GDM1 (cell line): Measurements from ENCODE around the gene ADSL.
A peak's percentile ranks its signal among the peaks of the same experiment; 100 is the strongest.

Source experiments
- DNase-seq: peaks from one replicate; lab custom pipeline; 2025; lab: John Stamatoyannopoulos, UW

Gene ADSL

DNA sequence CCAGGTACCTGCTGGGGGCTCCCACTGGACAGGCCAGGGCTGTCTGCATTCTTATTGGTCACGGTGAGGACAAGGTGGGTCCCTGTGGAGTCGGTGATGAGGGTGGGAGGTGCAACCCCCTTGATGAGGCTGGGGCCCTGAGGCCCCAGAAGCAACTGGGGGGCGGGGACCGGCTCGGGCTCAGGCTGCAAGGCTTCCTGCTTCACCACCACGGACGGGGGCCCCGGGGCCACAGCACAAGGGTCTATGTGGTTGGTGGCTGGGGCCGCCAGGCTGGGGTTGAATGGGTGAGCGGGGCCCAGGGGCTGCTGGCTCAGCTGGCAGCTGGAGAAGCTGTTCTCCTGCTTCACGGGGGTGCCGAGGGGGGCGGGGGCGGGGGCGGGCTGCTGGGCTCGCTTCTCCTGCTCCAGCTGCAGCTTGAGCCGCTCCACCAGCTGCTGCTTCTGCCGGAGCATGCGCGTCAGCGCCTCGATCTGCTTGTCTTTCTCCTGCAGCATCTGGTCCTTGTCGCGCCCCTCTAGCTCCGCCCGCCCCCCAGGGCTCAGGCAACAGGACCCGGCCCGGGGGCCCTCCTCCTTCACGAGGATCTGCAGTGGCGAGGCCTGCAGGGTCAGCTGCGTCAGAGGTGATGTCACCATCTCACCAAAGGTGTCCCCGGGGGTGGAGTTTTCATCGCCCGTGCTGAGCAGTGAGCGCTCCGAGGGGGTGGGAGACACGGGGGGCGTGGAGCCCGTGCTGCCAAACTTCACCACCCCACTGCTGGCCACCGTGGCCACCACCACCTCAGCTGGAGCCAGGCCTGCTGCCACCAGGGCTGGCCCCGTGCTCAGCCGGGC is 72.3 kb downstream of the ADSL start:
- no peak for DNase-seq

DNA sequence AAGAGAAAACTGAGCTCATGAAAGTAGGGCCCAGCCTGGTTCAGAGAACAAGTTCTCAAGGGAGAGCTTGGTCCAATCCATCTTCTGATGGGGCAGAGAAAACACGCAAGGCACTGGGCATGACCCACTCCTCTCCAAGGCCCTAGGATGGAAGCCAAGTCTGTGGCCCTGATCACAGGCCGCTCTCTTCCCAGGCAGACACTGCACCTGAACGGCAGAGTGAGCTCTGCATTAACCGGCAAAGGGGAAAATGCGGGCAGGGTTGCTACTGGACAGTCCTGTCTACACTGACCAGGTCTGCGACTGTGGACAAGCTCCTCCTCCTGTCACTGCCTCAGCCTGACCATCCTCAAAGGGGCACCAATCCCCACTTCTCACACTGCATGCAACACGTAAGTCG is 73.4 kb downstream of the ADSL start:
- no peak for DNase-seq

DNA sequence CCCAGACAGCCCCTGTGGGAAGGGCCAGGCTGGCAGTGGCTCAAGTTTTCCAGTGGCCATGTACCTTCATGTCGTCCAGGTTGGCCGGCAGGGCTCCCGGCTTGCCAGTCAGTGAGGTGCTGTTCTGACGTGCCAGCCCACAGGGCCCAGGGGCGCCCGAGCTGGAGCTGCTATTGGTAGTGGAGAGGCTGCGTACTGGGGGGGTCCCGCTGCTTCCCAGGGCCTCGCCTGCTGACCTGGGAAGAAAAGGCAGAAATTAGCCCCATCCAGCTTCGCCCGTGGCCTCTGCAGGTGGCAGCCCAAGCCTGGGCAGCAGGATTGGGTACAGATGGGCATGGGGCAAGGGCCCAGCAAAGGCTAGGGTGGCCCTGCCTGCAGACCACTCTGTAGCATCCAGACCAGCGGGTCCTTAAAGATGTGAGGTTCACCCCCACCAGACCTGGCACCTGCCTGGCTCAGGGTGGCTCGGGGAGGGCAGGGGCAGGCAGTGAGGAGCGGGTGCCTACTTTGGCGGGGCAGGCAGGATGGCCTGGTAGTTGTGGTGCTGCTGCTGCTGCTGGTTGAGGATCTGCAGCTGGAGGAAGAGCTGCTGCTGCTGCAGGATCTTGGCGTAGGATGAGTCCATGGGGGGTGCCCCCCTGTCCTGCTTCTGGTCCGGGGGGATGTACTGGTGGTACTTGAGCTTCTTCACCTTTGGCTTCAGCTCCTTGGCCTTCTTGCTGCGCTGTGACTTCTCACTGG is 74.2 kb downstream of the ADSL start:
- DNase-seq: no peak

DNA sequence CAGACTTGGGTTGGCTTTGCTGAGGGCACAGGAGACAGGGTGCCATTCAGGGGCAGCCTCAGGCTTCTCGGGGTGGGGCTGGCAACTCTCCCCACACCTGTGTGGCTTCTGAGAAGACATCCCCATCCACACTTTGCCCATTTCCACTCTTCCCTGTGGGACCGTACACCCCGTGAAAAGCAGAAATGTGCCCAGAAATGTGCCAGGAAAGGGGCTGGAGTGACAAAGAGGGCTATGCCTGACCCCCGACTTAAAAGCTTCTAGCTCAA is 74.7 kb downstream of the ADSL start:
- no peak for DNase-seq

DNA sequence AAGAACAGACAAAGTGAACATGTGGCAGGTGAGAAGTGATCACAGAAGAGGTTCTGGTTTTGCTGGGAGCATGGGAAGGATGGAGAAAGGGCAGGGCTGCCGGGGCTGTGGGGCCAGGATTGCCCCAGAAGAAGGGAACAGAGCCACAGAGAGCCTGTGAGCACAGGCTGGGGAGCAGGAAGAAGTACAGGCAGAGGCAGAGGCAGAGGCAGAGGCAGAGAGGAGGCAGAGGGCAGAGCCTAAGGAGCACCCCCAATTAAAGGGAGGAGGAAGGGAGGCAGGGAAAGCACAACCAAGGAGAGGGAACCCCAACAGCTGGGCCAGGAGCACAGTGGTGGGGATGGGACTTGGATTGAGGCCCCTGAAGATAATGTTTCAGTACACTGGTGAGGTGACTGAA is 75.6 kb downstream of the ADSL start:
- no peak for DNase-seq

DNA sequence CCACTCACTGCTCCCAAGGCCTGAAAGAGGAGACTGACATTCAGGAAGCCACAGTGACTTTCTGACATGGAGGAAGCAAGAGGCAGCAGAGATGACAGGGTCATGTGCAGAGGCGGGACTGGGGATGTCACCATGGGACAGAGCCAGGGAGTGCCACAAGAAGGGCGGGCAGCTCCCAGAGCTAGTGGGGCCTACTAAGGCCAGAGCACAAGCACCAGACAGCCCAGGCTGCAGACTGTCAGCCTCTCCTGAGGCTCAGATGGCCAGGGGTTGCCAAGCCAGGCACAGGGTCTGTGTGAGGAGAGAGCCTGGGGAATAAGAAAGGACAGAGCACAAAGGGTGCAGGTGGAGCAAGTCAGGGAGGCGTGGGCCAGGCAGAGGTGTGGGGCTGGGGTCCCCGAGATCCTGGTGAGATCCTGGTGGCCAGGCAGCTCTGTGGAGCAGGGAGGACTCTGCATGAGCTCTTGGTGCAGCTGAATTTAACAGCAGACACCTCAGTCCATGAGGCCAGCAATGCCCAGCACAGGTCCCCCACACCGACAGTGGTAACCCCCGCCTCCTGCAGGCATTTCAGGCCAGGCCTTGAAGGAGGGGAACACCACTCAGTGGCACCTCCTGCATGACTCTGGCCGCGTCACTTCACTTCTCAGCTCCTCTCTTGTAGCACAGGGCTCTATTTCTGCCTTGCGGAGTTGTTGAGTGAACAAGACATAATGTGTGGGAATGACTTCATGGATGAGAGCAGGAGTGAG is 76.4 kb downstream of the ADSL start:
- DNase-seq: no peak

DNA sequence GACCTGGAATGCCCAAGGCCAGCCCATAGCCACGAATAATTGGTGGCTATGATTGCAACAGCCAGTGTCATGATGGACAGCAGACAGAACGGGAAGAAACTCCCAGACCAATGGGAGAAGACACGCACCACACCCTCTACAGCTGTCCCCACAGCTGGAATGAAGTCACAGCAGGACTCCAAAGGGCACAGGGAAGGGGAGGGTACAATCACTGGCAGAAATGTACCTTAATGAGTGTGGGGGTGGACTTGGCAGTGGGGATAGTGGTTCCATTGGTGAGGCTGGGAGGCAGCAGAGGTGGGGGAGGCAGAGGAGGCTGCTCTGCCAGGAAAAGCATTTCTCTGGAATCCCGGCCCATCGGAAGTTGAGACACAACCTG is 77.0 kb downstream of the ADSL start:
- DNase-seq: no peak

DNA sequence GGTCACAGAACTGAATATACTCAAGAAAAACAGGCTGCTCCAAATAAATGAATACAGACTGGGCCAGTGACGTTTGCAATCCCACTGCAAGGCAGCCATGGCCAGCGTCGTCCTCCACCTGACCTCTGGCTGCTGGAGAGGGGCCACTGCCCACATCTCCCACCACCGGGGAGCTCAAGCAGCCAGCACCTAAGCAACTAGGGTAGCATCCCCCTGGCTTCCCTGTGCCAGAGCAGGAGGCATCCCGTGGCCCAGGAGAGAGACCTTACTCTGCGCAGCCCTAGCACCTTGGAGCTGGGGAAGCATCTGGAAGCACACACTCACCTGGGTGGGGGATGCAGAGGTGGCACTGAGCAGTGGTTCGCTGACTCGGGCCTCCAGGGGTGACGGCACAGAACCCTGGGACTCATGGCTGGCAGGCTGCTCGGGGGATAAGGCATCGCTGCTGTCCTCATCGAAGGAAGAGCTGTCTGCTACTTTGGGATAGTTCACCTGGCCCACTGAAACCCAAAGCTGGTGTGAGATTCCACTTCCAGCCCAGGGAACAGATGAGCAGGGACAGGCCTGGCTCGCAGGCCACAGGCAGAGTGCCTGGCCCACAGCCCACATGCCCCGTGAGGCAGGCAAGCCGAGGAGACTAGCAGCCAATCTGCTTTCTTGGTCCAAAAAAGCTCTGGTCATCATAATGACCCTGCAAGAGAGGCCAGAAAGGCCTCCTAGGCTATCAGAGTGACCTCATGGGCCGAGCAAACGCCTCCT is 77.8 kb downstream of the ADSL start:
- DNase-seq: no peak

DNA sequence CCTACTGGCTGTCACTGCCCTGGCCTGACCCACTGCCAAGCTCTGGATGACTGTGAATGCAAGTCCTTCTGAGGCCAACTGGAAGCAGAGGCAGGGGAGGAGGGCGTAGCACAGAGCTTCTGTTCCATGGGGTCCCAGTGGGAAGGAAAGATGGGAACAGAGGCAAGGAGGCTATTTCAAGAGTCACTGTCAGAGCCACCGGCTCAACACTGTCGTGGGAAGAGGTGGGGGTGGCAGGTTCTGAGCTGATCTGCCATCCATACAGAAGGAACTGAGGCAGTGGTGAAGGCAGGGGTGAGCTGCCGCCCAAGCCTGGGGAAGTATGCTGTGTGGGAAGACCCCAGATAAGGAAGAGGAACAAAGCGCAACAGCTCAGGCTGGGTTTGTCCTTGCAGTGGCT is 78.8 kb downstream of the ADSL start:
- no peak for DNase-seq

DNA sequence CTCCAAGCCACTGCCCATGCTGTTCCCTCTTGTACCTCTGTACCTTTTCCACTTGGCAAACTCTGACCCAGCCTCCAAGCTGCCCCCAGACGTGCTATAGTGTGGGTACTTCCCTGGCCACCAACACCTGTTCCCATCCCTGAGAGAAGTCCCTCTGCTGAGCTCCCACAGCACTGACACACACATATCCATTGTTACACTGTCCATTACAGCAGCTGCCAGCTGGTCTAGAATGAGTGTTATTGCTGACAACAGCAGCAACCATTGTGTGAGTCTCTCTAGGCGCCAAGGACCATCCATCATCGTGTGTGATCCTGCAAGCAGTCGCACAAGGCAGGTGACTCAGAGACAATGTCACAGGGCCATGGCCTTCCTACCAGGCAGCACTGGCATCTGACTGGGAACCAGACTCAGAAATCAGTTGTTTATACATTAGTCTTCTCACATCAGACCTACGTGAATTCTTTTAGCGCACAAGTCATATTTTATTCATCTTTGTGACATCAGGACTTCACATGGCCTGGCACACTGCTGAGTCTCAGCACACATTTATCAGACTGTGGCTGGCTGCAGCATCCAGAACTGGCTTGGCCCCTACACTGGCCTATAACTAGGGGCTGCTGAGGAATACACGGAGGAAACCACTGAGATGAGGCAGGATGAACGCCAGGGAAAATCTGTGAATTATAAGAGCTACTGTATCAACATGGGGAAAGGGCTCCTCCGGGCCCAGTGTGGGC is 80.5 kb downstream of the ADSL start:
- no peak for DNase-seq

DNA sequence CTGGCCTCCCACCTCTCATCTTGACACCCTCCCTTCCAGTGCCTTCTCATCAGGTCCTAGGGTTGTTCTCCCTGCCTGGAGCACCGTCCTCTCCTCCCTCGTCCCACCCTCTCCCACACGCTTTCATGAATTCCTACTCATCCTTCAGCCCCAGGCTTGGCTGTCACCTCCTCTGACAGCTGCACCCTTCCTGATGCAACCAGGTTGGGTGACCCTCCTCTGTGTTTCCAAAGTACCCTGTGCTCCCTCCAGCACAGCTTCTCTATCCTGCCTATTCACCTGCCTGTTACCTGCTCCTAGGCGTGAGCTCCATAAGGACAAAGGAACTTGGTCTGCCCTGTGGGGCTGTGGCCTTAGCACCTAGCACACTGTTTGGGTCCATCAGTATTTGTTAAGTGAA is 82.5 kb downstream of the ADSL start:
- no peak for DNase-seq

DNA sequence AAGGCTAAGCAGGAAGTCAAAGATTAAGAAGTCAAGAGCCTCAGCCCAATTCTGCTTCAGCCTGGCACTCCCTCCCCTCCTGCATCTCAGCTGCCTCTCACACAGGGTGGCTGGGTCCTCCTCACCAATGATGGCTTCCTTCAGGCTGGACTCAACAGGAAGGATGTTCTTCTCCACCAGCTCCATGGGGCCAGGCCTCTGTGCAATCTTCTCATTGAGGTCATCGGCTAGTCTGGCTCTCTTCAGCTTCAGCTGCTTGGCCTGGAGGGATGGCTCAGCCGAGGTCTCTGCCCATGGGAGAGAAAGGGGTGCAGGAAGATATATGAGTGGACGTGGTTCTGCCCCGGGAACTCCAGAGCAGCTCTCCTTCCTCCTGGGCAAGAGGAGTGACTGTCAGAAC is 83.2 kb downstream of the ADSL start:
- DNase-seq: no peak

DNA sequence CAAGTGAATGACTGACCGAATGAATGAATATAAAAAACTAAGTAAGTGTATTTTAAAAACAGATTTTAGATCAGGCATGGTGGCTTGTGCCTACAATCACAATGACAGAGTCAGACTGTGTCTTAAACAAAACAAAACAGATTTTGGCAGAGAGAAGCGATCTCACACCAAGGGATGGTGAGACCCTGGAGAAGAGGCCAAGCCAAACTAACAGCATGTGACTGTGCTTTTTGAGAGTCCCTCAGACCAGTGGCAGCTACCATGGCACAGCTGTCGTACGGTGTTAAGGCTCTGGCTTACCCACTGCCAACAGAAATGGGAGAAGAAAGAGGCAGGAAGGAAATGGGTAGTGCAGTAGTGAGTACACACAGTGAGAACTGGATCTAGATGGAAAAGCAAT is 84.7 kb downstream of the ADSL start:
- DNase-seq: no peak

DNA sequence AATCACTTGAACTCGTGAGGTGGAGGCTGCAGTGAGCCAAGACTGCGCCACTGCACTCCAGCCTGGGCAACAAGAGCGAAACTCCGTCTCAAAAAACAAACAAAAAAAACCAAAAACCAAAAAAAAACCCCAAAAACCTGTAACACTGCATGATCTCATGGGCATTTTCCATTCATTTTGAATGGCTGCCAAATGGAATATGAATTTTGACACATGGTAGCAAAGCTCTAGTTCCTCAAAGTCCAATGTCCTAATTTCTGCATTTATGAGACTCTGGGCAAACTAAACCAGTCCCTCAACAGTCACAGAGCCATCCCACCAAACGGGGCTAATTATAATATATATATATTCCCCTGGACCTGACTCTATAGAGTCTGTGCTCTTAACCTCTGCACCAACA is 85.9 kb downstream of the ADSL start:
- DNase-seq: no peak

DNA sequence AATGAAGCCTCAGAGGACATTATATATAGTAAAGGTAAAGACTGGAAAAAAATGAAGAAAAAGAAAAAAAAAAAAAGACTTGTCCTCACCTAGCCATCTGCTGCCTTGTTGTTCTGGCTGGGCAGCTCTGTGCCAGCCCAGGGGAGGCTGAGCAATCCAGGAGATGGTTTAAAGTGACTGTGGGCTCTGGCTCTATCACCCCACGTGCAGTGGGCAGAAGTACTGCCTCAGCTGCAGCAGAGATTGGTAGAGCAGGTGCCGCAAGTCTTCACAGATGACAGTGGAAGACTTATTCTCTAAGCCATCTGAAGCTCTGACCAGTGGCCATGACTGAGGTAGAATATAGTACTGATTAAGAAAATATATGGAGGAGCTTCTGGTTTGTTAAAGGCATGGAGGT is 86.3 kb downstream of the ADSL start:
- DNase-seq: no peak

DNA sequence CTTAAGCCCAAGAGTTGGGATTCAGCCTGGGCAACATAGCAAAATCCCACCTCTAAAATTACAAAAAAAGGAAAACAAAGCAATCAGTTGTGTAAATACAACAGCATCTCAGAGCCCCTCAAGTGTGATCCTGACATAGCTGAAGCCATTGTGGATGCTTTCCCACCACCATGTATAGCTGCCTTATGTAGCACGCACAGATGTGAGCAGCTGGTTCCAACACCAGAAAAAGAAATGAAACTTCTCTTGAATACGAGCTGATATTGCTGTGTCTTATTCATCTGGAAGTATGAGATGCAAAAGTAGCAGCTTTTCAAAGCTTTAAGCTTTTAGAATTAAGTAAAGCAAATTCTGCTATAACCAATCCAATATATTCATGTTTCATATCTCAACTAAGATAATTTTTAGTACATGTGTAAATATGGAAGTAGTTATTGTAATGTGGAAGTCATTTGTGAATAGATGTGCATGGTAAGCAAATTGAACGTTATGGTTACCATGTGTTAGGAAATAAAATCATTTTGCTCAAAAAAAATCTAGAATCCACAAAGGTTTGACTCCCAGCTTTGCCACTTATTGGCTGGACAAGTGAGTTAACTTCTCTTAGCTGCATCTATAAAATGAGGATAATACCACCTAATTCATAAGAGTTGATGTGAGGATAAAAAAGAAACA is 87.3 kb downstream of the ADSL start:
- no peak for DNase-seq

DNA sequence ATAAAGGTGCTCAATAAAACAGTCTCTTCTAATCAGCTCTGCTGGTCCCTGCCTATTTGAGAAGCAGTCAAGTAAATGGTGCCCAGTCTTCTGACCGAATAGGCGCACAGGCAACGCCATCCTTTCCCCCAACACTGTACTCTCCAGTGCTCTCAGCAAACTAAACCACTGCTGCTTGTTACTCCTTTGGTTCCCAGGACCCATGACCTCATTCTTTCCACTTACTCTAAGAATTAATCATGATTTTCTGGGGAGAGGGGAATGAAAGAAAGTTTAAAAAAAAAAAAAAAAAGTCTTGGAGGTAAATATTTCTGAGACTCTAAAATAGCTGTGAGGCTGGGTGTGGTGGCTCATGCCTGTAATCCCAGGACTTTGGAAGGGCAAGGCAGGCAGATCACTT is 87.8 kb downstream of the ADSL start:
- no peak for DNase-seq

DNA sequence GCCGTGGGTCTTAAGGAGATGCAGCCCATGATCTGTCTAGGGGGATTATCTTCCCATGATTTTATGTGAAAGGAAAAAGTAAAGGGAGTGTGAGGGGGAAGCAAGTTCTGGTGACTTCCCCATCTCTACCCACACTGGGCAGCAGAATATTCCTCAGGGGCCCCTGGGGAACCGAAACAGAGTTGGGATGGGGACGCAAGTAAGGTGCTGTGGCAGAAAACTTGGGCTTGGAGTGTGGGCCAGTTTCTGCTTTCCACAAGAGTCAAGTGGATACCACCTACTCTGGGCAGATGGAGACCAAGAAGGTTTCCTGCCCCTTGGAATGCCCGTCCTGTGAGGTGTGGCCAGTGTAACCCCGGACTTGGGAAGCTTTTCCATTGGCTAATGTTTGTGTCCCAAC is 88.4 kb downstream of the ADSL start:
- no peak for DNase-seq

DNA sequence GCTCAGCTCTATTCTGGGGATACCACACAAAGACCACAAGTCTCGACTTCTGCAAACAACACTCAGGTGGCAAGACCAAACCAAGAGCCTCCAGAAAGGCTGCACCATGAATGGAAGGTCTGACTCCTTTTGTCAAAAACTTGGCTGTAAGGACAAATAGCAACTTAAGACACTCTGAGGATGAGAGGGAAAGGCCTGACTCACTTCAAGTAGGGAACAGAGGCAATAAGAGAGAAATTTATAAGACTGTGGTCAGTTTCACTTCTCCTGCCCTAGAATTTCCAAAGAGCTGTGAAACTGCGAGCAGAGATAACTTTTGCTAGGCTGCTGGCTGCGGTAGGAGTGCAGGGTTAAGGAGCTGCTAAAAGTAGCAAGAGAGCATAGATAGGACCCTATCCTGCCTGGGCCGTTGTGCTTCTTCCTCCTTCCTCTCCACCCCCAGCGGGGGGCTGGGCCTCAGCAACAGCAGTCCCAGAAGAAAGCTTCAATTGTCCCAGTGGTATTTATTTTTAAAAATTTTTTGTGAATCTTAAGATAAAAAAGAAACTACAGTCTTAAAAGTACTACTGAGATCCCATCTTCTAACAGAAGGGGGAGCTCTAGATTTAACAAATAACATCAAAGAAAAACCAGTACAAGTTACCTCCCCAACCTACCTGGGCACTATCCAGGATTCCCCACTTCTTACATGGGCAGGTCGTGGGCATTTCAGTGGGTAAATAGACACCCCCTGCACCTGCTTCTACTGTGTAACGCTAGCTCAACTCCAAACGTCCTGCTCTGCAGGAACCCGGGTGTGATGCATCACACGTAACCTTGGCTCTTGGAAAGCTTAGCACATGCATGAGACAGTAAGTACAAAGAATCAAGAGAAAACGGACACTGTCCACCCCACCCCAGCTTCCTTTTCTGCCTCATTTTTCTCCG is 90.5 kb downstream of the ADSL start:
- peak; percentile 46 for DNase-seq
